HepG2 (cell line): ENCODE measurements around the gene MOB4. TPM values are rescaled to one million over a fixed set of nuclear protein-coding genes. Genes with fewer than 3 reads are reported as not detected.
A peak's percentile ranks its signal among the peaks of the same experiment; 100 is the strongest.

Source experiments
- EZH2 ChIP-seq: conservative IDR thresholded peaks from 2 replicates; pipeline ENCODE4 v1.6.1; 2012; ENCODE audit warnings: mild to moderate bottlenecking, low read depth, low read length, moderate library complexity
- MAZ ChIP-seq, 2 experiments: sonication (generic) in 1 of 2; formaldehyde crosslinking in 1 of 2; IDR thresholded peaks; 2 replicates each; pipeline versions ENCODE4 v1.5.0 to v1.6.1; 2012 to 2020; ENCODE audit warnings: low read depth in 2 of 2, mild to moderate bottlenecking in 2 of 2, borderline replicate concordance in 1 of 2, improper control_type of control experiment in 1 of 2, low read length in 1 of 2, missing genetic modification reagents in 1 of 2, moderate library complexity in 1 of 2
- MIER3 ChIP-seq: IDR thresholded peaks from 2 replicates; pipeline ENCODE4 v1.6.1; 2016; ENCODE audit warnings: missing compliant biosample characterization, borderline replicate concordance
- NFE2L2 ChIP-seq: fragments of 150-350 bp; IDR thresholded peaks from 2 replicates; pipeline ENCODE4 v1.6.1; 2014; ENCODE audit warnings: low read length
- NONO ChIP-seq, 2 experiments: fragments of 450-650 bp in 1 of 2; sonication (generic) in 1 of 2; formaldehyde crosslinking in 1 of 2; IDR thresholded peaks in 1 of 2; conservative IDR thresholded peaks in 1 of 2; 2 replicates each; pipeline versions ENCODE4 v1.6.1 to v1.8.0; 2017 to 2022; ENCODE audit warnings: mild to moderate bottlenecking in 1 of 2, missing genetic modification reagents in 1 of 2, moderate library complexity in 1 of 2
- NR3C1 ChIP-seq: sonication (generic); formaldehyde crosslinking; IDR thresholded peaks from 2 replicates; pipeline ENCODE4 v1.4.0; 2020; ENCODE audit warnings: missing genetic modification reagents
- TEAD3 ChIP-seq: optimal IDR thresholded peaks from 2 replicates; pipeline ENCODE3; 2016; ENCODE audit warnings: borderline replicate concordance
- U2AF1 ChIP-seq: fragments of 200-400 bp; formaldehyde crosslinking; optimal IDR thresholded peaks from 2 replicates; pipeline ENCODE3; 2017; ENCODE audit warnings: mild to moderate bottlenecking, low read depth, low read length
- ZNF12 ChIP-seq: sonication (generic); formaldehyde crosslinking; IDR thresholded peaks from 2 replicates; pipeline ENCODE4 v1.5.0; 2020; ENCODE audit warnings: missing genetic modification reagents
- ZNF317 ChIP-seq: sonication (generic); formaldehyde crosslinking; IDR thresholded peaks from 2 replicates; pipeline ENCODE4 v1.5.0; 2020; ENCODE audit warnings: mild to moderate bottlenecking, missing genetic modification reagents
- ZNF501 ChIP-seq: sonication (generic); formaldehyde crosslinking; IDR thresholded peaks from 2 replicates; pipeline ENCODE4 v1.5.1; 2020; ENCODE audit warnings: mild to moderate bottlenecking, moderate library complexity, missing genetic modification reagents
- ZNF547 ChIP-seq: sonication (generic); formaldehyde crosslinking; IDR thresholded peaks from 2 replicates; pipeline ENCODE4 v1.5.1; 2020; ENCODE audit warnings: mild to moderate bottlenecking, missing genetic modification reagents
- polyA plus RNA-seq, 8 experiments: library from polyadenylated mRNA; depleted of rRNA in 3 of 8; stranded (reverse) in 7 of 8; unstranded in 1 of 8; fragments of >200 nt; fragmentation: Illumina TruSeq in 4 of 8; extraction: Trizol in 4 of 8; gene quantifications; 2 replicates each; pipeline versions ENCODE4 v1.2.1 to v1.2.3, GENCODE V29; 2011 to 2016; ENCODE audit warnings: low read depth in 4 of 8, missing spikeins in 1 of 8, mixed read lengths in 1 of 8; ENCODE audit not compliant: insufficient read depth in 1 of 8
- total RNA-seq, 5 experiments: library from RNA; depleted of rRNA; stranded (reverse); fragments of >200 nt; fragmentation: Illumina TruSeq; extraction: Trizol; gene quantifications; 2 replicates each; pipeline ENCODE4 v1.2.3, GENCODE V29; 2016; ENCODE audit warnings: low read depth in 1 of 5
- TF ChIP-seq, protein P1 (sequence below): sonication (generic); formaldehyde crosslinking; IDR thresholded peaks from 2 replicates; pipeline ENCODE4 v1.5.0; 2020; ENCODE audit warnings: missing genetic modification reagents, mild to moderate bottlenecking, borderline replicate concordance
- TF ChIP-seq, protein P2 (sequence below): sonication (generic); formaldehyde crosslinking; IDR thresholded peaks from 2 replicates; pipeline ENCODE4 v1.4.0; 2020; ENCODE audit warnings: missing genetic modification reagents
- TF ChIP-seq, protein P3 (sequence below): sonication (generic); formaldehyde crosslinking; IDR thresholded peaks from 2 replicates; pipeline ENCODE4 v1.4.0; 2020; ENCODE audit warnings: missing genetic modification reagents, borderline replicate concordance
- TF ChIP-seq, protein P4 (sequence below): sonication (generic); formaldehyde crosslinking; IDR thresholded peaks from 2 replicates; pipeline ENCODE4 v1.9.0; 2021; ENCODE audit warnings: mild to moderate bottlenecking, missing genetic modification reagents

The MOB4 gene
- total and polyA plus RNA-seq, 2 of the 13 experiments (the other 11 are each of a cell fraction or from before 2014, with no cell fraction given), result 35.7 to 38.6 TPM

DNA sequence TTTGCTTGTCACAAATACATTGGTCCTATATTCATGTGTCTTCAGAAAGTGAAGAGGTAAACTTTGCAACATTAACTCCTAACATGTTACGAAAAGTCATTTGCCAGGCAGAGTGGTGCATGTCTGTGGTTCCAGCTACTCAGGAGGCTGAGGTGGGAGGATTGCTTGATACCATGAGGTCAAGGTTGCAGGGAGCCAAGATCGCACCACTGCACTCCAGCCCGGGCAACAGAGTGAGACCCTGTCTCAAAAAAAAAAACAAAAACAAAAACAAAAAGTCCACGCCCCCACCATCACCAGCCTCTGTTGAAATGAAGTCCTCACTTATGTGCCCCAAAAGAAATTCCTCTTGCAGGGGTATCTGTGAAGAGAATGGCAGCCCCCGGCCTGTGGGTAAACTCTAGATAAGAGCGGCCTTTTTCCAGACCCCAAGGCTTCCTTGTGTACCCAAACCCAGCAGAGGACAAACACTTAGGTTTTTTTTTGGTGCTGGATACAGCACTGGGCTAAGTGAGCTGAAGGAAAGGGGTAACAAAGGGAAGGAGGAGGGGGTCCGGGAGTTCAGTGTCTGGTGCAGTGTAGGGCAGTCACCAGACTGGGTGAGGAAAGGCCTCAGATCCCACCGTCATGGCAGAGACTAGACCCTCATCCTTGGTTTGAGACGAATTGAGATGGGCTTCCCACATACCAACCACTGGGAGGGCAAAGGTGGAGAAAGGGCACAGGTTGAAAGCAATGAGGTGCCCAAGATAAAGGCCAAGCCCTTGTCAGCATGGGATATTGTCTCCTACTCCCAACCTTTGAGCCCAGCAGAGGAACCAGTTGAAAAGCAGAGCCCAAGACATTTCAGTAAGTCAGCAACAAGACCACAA is 35.5 kb upstream of the MOB4 start (continued):
- TF ChIP-seq ZNF547 (peak; percentile 61; the same call in 1 of the 2 replicates), U2AF1 (peak; percentile 35), ZNF501 (CRISPR knock-in tag) (0 out of 2 replicates have a peak, but pooled peaks have one; percentile 11), TEAD3 (CRISPR knock-in tag) (peak; percentile 63), ZNF12 (CRISPR knock-in tag) (peak; percentile 7; the same call in 1 of the 2 replicates), ZNF317 (CRISPR knock-in tag) (no peak), NR3C1 (CRISPR knock-in tag) (no peak), MIER3 (CRISPR knock-in tag) (peak; percentile 9; the same call in 1 of the 2 replicates), MAZ (IDR thresholded peaks at IDR 0.05; ENCODE audit: borderline replicate concordance, low read depth, low read length) (no peak), MAZ (CRISPR knock-in tag; IDR thresholded peaks at IDR 0.05; ENCODE audit: low read depth) (0 out of 2 replicates have a peak, but pooled peaks have one; percentile 1), NONO (IDR thresholded peaks at IDR 0.05) (no peak), NONO (CRISPR knock-in tag; conservative IDR thresholded peaks at IDR 0.05) (no peak; the same call in 1 of the 2 replicates), EZH2 (no peak), NFE2L2 (no peak)
- TF ChIP-seq, protein P1, sequence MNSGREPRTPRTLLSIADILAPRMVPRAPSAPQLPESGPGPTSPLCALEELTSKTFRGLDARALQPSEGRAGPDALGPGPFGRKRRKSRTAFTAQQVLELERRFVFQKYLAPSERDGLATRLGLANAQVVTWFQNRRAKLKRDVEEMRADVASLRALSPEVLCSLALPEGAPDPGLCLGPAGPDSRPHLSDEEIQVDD (CRISPR knock-in tag), result no peak
- TF ChIP-seq, protein P2, sequence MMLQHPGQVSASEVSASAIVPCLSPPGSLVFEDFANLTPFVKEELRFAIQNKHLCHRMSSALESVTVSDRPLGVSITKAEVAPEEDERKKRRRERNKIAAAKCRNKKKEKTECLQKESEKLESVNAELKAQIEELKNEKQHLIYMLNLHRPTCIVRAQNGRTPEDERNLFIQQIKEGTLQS (CRISPR knock-in tag), result no peak; the same call in 1 of the 2 replicates
- TF ChIP-seq, protein P3, sequence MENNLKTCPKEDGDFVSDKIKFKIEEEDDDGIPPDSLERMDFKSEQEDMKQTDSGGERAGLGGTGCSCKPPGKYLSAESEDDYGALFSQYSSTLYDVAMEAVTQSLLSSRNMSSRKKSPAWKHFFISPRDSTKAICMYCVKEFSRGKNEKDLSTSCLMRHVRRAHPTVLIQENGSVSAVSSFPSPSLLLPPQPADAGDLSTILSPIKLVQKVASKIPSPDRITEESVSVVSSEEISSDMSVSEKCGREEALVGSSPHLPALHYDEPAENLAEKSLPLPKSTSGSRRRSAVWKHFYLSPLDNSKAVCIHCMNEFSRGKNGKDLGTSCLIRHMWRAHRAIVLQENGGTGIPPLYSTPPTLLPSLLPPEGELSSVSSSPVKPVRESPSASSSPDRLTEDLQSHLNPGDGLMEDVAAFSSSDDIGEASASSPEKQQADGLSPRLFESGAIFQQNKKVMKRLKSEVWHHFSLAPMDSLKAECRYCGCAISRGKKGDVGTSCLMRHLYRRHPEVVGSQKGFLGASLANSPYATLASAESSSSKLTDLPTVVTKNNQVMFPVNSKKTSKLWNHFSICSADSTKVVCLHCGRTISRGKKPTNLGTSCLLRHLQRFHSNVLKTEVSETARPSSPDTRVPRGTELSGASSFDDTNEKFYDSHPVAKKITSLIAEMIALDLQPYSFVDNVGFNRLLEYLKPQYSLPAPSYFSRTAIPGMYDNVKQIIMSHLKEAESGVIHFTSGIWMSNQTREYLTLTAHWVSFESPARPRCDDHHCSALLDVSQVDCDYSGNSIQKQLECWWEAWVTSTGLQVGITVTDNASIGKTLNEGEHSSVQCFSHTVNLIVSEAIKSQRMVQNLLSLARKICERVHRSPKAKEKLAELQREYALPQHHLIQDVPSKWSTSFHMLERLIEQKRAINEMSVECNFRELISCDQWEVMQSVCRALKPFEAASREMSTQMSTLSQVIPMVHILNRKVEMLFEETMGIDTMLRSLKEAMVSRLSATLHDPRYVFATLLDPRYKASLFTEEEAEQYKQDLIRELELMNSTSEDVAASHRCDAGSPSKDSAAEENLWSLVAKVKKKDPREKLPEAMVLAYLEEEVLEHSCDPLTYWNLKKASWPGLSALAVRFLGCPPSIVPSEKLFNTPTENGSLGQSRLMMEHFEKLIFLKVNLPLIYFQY (CRISPR knock-in tag), result peak; percentile 18; the same call in 1 of the 2 replicates
- TF ChIP-seq, protein P4, sequence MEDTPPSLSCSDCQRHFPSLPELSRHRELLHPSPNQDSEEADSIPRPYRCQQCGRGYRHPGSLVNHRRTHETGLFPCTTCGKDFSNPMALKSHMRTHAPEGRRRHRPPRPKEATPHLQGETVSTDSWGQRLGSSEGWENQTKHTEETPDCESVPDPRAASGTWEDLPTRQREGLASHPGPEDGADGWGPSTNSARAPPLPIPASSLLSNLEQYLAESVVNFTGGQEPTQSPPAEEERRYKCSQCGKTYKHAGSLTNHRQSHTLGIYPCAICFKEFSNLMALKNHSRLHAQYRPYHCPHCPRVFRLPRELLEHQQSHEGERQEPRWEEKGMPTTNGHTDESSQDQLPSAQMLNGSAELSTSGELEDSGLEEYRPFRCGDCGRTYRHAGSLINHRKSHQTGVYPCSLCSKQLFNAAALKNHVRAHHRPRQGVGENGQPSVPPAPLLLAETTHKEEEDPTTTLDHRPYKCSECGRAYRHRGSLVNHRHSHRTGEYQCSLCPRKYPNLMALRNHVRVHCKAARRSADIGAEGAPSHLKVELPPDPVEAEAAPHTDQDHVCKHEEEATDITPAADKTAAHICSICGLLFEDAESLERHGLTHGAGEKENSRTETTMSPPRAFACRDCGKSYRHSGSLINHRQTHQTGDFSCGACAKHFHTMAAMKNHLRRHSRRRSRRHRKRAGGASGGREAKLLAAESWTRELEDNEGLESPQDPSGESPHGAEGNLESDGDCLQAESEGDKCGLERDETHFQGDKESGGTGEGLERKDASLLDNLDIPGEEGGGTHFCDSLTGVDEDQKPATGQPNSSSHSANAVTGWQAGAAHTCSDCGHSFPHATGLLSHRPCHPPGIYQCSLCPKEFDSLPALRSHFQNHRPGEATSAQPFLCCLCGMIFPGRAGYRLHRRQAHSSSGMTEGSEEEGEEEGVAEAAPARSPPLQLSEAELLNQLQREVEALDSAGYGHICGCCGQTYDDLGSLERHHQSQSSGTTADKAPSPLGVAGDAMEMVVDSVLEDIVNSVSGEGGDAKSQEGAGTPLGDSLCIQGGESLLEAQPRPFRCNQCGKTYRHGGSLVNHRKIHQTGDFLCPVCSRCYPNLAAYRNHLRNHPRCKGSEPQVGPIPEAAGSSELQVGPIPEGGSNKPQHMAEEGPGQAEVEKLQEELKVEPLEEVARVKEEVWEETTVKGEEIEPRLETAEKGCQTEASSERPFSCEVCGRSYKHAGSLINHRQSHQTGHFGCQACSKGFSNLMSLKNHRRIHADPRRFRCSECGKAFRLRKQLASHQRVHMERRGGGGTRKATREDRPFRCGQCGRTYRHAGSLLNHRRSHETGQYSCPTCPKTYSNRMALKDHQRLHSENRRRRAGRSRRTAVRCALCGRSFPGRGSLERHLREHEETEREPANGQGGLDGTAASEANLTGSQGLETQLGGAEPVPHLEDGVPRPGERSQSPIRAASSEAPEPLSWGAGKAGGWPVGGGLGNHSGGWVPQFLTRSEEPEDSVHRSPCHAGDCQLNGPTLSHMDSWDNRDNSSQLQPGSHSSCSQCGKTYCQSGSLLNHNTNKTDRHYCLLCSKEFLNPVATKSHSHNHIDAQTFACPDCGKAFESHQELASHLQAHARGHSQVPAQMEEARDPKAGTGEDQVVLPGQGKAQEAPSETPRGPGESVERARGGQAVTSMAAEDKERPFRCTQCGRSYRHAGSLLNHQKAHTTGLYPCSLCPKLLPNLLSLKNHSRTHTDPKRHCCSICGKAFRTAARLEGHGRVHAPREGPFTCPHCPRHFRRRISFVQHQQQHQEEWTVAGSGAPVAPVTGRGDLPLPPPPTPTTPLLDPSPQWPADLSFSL (CRISPR knock-in tag), result 0 out of 2 replicates have a peak, but pooled peaks have one; percentile 18
